ENCODE data around the gene LRRC34.

LRRC34 gene

DNA sequence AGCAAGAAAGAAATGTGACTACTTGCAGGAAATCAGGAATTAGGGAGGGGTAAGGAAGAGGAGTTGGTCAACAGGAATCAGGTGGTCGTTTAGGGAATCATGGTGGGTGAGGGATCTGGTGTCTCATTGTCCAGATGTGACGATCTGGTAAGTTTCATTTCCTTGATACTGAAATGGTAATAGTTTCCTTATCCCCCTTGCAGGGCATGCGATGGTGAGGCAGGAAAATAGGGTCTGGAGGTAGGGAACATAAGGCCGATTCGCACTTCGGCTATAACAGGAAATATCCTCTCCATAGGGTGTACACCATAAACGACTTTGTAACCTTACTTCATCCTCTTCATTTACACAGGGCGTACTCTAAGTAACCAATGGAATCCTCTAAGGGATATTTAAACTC lies 574 bp upstream of the LRRC34 start:
- DNase-seq, result no peak

DNA sequence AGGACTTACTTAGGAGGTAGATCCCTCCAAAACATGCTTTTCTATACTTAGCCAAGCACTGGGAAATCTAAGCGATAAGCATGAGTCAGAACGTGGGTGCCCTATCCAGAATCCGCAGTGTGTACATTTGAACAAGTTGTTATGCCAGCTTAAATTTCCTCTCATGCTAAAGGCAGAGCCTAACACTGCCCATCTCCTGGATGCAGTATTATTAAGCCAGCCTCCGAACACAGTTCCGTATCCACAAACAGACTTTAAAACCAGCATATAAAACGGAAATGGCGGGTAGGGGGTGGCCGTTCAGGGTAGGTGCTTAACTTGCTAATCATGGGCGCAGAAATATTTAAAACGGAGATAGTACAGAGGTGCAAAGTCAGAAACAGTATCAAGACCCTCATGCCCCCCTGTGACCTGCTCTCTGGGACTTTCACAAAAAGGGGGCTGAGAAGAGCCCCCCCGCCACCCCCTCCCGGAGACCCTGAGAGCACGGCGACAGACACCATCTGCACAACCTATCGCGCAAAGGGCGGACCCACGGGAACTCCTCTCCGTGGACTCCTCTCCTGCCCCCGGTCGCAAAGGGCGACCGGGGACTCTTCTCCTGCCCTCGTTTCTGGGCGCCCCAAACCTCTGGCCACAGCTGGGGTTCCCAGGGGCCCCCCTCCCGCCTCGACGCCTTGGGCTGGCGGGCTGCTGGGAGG lies 923 bp downstream of the LRRC34 start:
- DNase-seq, result peak; percentile 76

DNA sequence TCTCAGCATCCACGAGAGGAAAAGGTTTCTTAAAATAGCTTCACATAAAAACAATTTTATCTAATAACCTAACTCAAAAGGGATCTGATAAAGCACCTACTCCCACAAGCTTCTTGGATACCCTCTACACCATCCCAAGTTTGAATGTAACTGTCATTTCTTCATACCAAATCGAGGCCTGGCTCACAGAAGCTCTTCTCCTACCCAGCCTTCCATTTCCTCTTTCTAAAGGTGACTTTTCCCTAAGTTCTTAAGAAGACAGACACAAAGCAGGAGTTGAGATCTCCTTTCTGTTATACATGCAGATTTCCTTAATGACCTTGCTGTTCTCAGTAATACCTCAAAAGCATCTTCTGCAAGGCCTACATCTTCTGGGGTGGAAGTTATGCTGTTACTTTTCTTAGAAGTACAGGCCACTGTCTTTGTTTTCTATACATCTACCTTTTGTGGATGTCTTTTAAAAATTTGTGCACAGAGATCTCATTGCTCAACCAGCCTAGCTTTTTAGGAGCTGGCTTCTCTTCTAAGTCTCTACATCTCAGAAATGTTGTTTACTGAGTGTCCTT lies 3.4 kb downstream of the LRRC34 start:
- no peak for DNase-seq

DNA sequence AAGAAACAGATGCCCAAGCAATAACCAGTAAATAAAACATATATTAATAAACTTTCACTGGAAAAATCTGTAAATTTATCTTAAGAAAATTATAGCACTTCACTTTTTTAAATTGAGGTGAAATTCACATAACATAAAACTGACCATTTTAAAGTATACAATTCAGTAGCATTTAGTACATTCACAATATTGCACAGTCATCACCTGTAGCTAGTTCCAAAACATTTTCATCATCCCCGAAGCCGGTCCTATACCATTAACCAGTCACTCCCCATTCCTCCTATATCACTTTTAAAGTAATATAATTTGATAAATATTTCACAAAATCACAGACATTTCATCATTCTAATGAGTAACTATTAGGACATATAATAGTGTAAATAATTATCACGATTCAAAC lies 8.0 kb downstream of the LRRC34 start:
- no peak for DNase-seq

DNA sequence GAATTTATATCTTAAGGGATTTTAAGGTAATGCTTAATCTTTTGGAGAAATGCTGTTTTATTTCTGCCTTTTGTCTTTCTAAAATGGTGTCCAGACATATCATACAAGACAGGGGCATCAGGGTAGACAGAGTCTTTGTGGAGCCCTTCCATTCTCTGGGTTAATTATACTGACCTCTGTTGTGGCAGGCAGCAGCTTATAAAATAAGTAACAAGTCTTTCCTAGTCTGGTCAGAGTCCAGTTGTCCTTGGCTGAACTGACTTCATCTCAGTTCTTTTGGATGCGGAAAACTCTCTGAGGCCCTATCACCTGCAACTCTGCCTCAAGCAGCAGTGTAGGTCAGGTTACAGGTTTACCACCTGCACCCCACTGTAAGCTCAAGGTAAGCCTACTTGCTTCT lies 20.3 kb downstream of the LRRC34 start:
- DNase-seq, result no peak

DNA sequence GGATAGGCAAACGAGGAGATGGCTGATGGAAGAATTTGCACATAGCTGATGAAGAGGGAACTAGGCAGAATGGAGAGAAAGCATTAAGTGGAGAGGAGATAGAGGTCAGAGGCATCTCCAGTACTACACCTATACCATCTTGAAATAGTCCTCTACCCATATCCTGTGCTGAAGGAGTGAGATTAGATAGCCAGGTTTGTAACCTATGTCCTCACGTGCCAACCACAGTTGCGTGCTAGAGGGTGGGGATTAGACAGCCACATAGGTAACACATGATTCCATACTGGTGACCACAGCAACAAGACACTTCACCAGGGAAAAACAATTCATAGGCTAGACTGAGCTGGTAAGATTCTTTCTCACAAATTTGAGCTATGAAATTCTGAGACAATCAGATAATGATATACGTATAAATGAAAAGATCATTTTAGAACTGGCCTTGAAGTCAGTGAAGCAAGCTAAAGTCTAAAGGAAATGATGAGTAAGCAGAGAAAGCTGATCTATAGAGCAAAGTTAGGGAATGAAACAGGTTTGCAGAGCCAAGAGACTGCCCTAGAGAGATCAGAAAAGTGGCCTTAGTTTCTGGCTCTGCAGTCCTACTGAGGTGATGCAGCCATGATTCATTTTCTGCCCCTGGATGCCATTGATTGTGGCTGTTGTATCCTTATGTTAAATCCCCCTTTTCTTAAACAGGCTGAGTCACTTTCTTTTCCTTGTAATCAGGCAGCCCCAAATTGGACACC lies 21.8 kb downstream of the LRRC34 start:
- DNase-seq, result peak; percentile 31

DNA sequence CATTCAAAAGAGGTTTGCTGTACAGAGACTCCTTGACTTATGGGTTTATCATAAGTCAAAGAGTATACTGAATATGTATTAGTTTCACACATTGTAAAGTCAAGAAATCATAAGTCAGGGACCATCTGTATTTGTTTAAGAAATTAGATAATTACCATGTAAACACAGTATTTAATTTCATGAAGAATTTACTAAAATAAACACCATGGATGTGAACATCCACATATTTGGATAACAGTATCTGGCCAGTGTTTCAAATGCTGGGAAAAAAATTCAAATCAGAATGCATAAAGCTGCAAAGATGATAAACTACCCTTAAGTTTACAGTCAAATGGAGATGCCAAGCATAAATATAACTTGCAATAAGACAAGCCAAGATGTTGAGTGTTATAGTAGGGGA lies 22.5 kb downstream of the LRRC34 start:
- no peak for DNase-seq

DNA sequence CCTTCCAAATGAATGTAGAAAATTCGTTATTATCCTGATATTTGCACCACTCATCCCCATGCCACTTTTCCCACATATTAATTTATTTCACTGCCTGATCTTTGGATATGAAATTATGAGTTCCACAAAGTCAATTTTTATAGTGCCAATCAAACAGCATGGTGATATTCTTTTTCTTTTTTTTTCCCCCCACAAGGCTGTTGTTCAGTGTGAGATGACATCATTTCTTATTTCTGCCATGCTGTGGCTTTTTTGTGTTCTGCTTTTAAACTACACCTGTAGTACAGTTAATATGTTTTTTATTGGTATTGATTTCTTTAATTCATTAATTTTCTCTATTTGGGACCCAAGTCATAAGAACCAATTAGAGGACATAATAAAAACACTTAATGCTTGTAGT lies 24.9 kb downstream of the LRRC34 start:
- DNase-seq, result no peak

DNA sequence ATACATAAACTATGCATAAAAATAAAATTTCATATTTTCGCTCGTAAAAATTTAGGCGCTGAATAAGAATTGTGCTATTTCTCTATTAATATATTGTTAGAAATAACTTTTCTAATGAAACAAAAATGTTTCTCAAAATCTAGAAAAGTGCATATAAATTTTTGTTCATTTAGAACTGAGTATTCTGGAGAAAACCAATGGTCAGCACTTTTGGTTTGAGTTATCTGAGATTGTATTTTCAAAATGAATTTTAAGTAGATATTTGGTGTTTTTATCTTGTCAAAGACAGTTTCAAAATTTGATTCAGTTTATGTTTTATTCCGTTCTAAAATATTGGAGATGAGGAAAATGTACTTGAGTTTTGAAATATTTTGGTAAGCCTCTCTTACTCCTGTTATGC lies 25.6 kb downstream of the LRRC34 start:
- no peak for DNase-seq

DNA sequence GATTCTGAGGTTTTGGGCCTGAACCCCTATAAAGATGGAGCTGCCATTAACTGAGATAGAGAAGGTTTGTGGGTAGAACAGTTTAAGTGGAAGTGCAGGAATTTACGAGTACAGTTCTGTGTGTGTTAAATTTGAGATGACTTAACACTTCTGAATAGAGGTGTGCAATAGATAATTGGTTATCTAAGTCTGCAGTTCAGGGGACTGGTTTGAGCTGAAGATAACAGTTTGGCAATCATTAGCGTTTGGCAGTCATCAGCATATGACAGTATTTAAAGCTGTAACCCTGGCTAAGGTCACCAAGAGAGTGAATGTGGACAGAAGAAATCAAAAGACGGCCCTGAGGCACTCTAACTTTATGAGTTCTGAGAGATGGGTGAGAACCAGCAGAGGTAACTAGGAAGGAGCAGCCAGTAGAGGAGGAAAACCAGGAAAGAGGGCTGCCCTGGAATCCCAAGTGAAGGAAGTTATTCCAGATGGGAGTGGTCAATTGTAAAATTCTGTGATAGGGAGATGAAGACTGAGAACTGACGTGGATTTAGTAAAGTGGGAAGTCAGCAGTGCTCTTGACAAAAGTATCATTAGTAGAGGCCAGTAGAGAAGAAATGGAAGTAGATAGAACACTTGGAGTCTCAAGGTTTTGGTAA lies 31.4 kb downstream of the LRRC34 start:
- DNase-seq, result no peak

DNA sequence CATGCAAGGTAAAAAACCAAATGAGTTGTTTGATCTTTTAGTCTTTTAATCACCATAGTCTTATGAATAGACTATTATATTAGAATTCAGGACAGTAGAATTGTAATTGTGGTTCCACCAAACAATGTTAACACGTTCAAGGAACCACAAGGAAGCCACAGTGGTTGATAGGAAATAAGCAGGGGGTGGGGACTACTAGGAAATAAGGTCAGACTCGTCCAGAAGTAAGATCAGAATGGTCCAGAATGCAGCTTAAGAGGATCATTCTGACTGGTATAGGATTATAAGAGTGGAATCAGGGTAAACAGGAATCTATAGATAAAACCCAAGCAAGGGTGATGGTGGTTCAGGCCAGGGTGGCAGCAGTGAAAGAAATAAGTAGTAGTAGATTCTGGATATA lies 32.0 kb downstream of the LRRC34 start:
- DNase-seq, result no peak

DNA sequence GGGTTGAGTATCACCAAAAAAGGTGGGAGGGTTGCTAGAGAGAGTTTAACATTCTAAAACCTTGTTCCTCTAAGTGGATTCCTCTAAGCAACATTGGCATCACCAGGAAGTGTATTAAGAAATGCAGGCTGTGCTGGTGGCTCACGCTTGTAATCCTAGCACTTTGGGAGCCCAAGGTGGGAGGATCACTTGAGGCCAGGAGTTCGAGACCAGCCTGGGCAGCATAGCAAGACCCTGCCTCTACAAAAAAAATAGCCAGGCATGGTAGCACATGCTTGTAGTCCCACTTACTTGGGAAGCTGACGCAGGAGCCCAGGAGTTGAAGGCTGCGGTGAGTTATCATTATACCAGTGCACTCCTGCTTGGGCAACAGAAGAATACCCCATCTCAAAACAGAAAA lies 34.9 kb downstream of the LRRC34 start:
- DNase-seq, result no peak

DNA sequence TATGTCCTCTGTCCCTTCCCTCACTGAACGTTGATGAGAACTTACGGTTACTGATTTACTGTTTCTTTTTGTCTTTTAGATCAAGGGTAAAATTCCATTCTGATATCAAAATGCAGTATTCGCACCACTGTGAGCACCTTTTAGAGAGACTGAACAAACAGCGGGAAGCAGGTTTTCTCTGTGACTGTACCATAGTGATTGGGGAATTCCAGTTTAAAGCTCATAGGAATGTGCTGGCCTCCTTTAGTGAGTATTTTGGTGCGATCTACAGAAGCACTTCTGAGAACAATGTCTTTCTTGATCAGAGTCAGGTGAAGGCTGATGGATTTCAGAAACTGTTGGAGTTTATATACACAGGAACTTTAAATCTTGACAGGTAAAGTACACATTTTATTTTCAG lies 38.5 kb downstream of the LRRC34 start:
- no peak for DNase-seq

DNA sequence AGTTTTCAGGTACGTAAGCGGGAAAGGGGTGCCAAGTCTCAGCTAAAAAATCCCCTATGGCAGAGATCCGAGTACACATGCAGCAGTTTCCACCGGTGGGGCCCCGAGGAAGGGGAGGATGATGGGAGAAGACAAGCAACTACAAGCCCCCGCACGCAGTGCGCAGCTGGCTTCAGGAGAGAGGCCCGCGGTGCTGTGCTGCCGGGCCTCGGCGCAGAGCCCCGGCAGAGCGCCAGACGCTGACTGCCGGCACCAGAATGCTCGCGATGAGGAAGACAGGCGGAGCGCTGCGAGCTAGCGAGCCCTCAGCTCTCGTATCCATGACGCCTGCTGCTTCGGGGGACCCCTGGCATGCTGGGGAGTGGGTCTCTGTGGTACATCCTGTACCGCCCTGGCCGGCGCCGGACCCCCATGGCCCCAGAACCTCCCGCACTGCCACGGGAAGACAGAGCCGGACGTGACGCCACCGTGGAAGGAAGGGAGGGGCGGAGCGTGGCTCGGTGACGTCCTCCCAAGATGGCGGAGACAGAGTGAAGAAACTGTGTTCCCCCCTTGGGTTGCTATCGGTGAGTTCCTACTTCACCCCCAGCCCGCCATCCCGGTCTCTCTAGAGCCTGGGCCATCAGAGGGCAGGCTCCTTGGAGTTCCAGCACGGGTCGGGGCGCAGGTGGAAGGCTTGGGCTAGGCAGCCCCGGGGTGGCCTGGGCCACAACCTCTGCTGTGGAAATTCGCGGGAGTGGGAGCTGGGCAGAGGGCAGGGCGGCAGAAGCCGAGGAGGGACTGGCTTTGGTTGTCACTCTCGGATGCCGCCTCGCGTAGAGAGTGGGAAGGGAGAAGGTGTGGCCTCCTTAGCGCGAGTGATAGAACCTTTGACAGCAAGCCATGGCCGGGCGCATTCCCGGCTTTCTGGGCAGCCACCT lies 39.5 kb downstream of the LRRC34 start, which contains the start of gene MYNN:
MYNN (plus strand) TSS at position 500 of the 920 bp plus-strand sequence. CDS start 900 bp downstream, outside the sequence.
- peak; percentile 90 for DNase-seq

DNA sequence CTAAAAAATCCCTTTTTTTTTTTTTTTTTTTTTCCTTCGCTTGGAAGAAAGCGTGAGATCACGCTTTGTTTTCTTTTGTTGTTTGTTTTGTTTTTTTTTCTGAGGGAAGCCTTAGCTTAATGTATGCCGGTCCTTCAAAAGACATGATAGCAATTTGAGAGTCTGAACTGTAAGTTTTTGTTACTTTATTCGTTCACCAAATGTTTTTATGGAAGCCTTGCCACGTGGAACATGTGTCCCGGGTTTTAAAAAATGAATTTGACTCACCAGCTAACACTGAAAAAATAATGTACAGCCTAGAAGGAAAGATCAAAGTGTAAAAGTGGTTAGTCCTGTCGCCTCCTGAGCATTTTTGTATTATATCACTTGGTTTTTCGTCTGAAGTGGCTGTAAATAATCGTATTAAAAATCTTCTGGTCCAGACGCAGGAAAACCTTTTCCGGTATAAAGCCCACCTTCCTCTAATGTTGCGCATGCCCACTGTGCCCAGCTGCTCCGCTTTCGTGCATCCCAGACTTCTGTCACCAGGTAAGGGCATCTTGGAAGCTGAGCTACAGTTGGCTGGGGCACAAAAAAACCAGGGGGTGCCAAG lies 40.3 kb downstream of the LRRC34 start:
- peak; percentile 83 for DNase-seq

DNA sequence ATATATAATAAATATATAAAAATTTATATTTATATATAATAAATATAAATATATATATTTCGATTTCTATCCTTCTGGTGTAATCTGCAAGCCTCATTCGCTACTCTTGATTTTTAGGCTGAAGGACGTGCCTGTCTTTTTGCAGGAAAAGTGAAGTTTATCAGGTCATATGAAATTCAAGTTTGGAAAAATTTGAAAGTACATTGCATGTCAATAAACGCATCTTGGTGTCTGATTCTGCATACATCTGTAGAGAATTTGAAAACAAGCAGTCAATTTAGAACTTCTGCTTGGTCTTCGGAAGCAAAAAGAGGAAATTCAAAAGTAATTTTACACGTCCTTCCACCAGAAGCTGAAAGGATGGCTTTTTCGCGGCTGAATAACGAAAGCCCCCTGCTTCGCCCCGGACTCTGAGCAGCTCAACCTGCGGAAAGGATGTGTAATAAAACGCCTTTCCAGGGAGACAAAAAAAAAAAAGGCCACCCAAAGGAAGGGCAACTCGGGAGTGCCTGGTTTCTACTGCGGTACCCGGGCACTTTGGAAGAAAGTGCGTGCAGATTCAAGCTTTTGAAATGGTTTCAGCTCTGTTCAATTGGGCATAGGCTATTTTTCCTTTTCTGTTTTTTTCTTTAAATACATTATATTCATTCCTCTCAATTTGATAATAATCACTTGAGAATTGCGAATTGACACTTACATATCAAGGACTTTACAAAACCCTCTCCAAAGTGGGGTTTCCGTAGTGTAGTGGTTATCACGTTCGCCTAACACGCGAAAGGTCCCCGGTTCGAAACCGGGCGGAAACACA lies 41.0 kb downstream of the LRRC34 start:
- DNase-seq, result peak; percentile 77

DNA sequence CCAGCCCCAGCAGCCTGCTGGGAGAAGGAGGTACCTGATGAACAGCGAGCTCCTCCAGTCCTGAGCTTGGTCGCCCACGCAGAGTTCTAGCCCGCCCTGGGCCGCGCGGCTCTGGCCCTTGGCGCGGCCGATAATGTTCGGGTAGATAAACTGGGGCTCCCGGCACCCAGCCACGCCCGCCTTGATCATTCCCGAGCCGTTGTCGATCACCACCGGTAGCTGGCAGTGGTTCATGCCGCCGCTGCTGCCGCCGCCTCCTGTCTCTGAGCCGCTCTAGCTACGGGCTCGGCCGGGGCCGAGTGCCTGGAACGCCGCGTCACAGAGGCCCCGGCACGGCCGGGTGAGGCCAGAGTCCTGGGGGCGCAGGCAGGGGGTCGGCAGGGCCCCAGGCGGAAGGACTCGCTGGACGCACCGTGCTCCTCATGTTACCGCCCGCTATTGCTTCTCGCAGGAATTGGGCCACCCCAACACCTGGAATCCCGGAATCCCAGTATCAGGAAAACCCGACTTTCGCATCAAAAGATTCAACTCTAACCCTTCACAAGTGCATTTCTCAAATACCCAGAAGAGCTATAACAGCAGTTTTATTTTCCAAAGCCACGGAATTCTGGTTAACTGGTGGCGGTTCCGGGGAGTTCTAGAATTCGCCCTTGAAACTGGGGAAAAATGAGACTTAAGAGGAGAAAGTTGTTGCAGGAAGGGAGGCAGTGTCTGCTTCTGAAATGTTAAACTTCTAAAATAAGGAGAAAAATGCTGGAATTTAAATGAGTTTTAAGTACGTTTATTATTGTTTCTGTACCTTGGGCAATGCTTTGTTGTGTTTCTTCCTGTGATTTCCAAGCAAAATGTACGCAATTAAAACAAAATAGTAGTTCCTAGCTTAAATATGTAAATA lies 43.2 kb downstream of the LRRC34 start, which contains the start of gene ACTRT3:
ACTRT3 (minus strand) TSS at position 275 of the 895 bp plus-strand sequence; CDS start at position 234, 41 bp downstream.
- DNase-seq, result peak; percentile 66

DNA sequence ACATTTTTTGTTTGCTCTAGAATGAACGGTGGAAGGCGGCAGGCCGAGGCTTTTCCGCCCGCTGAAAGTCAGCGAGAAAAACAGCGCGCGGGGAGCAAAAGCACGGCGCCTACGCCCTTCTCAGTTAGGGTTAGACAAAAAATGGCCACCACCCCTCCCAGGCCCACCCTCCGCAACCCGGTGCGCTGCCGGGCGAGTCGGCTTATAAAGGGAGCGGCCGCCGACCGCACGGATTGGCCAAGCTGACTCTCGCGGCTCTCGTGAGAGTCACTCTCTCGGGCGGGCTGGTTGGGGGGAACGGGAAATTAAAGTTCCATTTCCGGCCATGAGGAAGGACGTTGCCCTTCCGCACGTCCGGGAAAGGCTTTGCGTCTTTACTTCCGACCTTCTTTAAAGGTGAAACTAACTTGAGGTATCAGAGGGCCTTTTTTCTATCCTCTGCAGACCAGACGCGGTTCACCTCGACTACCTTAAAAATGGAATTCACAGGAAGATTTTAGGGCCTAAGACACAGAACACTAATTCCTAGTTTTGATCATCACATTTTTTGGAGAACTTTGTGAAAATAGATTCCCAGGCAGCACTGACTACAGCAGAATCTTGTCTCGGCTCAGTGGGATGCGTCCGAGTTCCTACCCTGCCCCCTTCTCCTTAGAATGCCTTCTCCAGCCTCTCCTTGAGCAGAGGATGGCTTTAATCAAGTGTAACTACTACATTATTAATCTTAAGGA lies 47.7 kb downstream of the LRRC34 start, which contains the start of gene TERC:
TERC (minus strand) TSS at position 179 of the 731 bp plus-strand sequence.
- DNase-seq, result peak; percentile 94

DNA sequence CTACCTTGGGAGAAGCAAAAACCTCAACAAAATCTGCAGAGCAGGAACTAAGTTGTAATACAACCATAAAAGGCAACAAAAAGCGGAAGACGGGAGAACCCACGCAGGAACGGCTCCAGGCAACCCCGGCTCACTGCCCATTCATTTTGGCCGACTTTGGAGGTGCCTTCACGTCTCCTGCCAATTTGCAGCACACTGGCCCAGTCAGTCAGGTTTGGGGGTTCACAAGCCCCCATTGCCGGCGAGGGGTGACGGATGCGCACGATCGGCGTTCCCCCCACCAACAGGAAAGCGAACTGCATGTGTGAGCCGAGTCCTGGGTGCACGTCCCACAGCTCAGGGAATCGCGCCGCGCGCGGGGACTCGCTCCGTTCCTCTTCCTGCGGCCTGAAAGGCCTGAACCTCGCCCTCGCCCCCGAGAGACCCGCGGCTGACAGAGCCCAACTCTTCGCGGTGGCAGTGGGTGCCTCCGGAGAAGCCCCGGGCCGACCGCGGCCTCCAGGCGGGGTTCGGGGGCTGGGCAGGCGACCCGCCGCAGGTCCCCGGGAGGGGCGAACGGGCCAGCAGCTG lies 48.3 kb downstream of the LRRC34 start:
- DNase-seq, result peak; percentile 39
